SK-N-SH (cell line): ENCODE results near the gene GTPBP4.

Experiments used
- CHD2 ChIP-seq: fragments of 150-350 bp; IDR thresholded peaks from 2 replicates; pipeline ENCODE4 v1.6.1; 2018; ENCODE audit warnings: low read length; ENCODE audit not compliant: partially characterized antibody
- EZH2phosphoT487 ChIP-seq: fragments of 200-600 bp; sonication (generic); IDR thresholded peaks from 2 replicates; pipeline ENCODE4 v1.6.1; 2017; ENCODE audit warnings: low read depth, mixed run types, mild to moderate bottlenecking, antibody characterized with exemption, moderate library complexity, borderline replicate concordance
- FOSL2 ChIP-seq: IDR thresholded peaks from 2 replicates; pipeline ENCODE4 v1.4.0; 2012; ENCODE audit warnings: low read depth, mild to moderate bottlenecking, moderate library complexity, borderline replicate concordance
- JUND ChIP-seq: IDR thresholded peaks from 2 replicates; pipeline ENCODE4 v1.4.0; 2012
- POLR2AphosphoS5 ChIP-seq: IDR thresholded peaks from 2 replicates; pipeline ENCODE4 v1.6.1; 2012; ENCODE audit warnings: low read depth, low read length
- RXRA ChIP-seq: IDR thresholded peaks from 2 replicates; pipeline ENCODE4 v1.4.0; 2012; ENCODE audit warnings: low read depth, mild to moderate bottlenecking, borderline replicate concordance
- SIN3A ChIP-seq: IDR thresholded peaks from 2 replicates; pipeline ENCODE4 v1.6.1; 2012; ENCODE audit warnings: low read depth, mild to moderate bottlenecking, low read length, moderate library complexity, borderline replicate concordance
- TCF12 ChIP-seq: IDR thresholded peaks from 2 replicates; pipeline ENCODE4 v1.4.0; 2012
- TF ChIP-seq, protein P1 (sequence below): fragments of 200-600 bp; sonication (generic); IDR thresholded peaks from 2 replicates; pipeline ENCODE4 v1.6.1; 2017; ENCODE audit warnings: antibody characterized with exemption, mild to moderate bottlenecking, moderate library complexity
- TF ChIP-seq, protein P2 (sequence below): IDR thresholded peaks from 2 replicates; pipeline ENCODE4 v1.6.1; 2012; ENCODE audit warnings: mild to moderate bottlenecking, low read depth, low read length, moderate library complexity

DNA sequence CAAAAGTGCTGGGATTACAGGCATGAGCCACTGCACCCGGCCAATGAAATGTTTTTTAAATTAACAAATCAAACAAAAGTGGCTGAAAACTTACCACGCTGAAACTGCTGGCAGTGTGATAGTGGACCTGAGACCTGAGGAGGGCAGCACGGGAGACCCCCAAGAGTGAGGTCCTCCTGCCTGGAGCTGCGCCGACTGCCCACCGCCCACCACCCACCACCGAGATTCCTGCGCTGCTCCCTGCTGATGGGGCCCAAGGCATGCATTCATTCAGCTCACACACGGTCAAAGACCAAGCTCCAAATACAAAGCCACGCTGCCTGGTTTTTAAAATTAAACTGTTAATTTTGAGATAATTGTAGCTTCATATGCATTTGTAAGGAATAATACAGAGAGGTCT lies 40.4 kb upstream of the GTPBP4 start:
- TF ChIP-seq, protein P1, sequence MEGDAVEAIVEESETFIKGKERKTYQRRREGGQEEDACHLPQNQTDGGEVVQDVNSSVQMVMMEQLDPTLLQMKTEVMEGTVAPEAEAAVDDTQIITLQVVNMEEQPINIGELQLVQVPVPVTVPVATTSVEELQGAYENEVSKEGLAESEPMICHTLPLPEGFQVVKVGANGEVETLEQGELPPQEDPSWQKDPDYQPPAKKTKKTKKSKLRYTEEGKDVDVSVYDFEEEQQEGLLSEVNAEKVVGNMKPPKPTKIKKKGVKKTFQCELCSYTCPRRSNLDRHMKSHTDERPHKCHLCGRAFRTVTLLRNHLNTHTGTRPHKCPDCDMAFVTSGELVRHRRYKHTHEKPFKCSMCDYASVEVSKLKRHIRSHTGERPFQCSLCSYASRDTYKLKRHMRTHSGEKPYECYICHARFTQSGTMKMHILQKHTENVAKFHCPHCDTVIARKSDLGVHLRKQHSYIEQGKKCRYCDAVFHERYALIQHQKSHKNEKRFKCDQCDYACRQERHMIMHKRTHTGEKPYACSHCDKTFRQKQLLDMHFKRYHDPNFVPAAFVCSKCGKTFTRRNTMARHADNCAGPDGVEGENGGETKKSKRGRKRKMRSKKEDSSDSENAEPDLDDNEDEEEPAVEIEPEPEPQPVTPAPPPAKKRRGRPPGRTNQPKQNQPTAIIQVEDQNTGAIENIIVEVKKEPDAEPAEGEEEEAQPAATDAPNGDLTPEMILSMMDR: no peak
- TF ChIP-seq CHD2 (no peak), JUND (no peak), TCF12 (no peak), SIN3A (no peak), POLR2AphosphoS5 (no peak), RXRA (no peak), FOSL2 (no peak), EZH2phosphoT487 (no peak)
- TF ChIP-seq, protein P2, sequence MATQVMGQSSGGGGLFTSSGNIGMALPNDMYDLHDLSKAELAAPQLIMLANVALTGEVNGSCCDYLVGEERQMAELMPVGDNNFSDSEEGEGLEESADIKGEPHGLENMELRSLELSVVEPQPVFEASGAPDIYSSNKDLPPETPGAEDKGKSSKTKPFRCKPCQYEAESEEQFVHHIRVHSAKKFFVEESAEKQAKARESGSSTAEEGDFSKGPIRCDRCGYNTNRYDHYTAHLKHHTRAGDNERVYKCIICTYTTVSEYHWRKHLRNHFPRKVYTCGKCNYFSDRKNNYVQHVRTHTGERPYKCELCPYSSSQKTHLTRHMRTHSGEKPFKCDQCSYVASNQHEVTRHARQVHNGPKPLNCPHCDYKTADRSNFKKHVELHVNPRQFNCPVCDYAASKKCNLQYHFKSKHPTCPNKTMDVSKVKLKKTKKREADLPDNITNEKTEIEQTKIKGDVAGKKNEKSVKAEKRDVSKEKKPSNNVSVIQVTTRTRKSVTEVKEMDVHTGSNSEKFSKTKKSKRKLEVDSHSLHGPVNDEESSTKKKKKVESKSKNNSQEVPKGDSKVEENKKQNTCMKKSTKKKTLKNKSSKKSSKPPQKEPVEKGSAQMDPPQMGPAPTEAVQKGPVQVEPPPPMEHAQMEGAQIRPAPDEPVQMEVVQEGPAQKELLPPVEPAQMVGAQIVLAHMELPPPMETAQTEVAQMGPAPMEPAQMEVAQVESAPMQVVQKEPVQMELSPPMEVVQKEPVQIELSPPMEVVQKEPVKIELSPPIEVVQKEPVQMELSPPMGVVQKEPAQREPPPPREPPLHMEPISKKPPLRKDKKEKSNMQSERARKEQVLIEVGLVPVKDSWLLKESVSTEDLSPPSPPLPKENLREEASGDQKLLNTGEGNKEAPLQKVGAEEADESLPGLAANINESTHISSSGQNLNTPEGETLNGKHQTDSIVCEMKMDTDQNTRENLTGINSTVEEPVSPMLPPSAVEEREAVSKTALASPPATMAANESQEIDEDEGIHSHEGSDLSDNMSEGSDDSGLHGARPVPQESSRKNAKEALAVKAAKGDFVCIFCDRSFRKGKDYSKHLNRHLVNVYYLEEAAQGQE: no peak
